MM.1S (cell line): ENCODE data around the gene MRPS9.

Experiments used
- EZH2 ChIP-seq: fragments of 300-600 bp; sonication (generic); optimal IDR thresholded peaks from 2 replicates; pipeline ENCODE3; 2017; ENCODE audit warnings: low read depth, mild to moderate bottlenecking, antibody characterized with exemption, low read length, mixed read lengths
- EZH2phosphoT487 ChIP-seq: fragments of 300-600 bp; sonication (generic); IDR thresholded peaks from 2 replicates; pipeline ENCODE4 v1.6.1; 2018; ENCODE audit warnings: antibody characterized with exemption, low read length
- TF ChIP-seq, protein P1 (sequence below): fragments of 300-600 bp; sonication (generic); IDR thresholded peaks from 2 replicates; pipeline ENCODE4 v1.5.1; 2016; ENCODE audit warnings: antibody characterized with exemption, low read length, mixed read lengths

DNA sequence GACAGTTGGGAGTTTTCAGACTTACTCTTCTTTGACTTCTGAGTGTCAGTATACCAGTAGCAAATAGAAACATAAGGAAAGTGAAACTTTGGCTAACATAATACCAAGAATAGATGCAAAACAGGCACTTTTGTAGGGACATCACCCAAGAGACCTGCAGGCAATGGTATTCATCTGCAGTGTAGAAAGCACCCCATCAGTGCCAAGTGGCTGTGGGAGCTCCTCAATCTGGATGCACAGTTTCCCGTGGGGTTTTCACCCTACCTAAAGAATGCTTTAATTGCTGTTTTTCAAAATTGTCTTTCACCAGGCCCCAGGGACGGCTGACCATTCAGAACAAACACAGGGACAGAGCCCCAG, 107.1 kb downstream of the MRPS9 start:
- TF ChIP-seq, protein P1, sequence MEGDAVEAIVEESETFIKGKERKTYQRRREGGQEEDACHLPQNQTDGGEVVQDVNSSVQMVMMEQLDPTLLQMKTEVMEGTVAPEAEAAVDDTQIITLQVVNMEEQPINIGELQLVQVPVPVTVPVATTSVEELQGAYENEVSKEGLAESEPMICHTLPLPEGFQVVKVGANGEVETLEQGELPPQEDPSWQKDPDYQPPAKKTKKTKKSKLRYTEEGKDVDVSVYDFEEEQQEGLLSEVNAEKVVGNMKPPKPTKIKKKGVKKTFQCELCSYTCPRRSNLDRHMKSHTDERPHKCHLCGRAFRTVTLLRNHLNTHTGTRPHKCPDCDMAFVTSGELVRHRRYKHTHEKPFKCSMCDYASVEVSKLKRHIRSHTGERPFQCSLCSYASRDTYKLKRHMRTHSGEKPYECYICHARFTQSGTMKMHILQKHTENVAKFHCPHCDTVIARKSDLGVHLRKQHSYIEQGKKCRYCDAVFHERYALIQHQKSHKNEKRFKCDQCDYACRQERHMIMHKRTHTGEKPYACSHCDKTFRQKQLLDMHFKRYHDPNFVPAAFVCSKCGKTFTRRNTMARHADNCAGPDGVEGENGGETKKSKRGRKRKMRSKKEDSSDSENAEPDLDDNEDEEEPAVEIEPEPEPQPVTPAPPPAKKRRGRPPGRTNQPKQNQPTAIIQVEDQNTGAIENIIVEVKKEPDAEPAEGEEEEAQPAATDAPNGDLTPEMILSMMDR: no peak
- TF ChIP-seq EZH2phosphoT487 (no peak), EZH2 (no peak)
